Eye (tissue), 1 donor: ENCODE data around the gene CCL21.

Source experiments
- DNase-seq: peaks from one replicate; pipeline ENCODE4 v3.0.0-alpha.2; 2015

CCL21 gene

DNA sequence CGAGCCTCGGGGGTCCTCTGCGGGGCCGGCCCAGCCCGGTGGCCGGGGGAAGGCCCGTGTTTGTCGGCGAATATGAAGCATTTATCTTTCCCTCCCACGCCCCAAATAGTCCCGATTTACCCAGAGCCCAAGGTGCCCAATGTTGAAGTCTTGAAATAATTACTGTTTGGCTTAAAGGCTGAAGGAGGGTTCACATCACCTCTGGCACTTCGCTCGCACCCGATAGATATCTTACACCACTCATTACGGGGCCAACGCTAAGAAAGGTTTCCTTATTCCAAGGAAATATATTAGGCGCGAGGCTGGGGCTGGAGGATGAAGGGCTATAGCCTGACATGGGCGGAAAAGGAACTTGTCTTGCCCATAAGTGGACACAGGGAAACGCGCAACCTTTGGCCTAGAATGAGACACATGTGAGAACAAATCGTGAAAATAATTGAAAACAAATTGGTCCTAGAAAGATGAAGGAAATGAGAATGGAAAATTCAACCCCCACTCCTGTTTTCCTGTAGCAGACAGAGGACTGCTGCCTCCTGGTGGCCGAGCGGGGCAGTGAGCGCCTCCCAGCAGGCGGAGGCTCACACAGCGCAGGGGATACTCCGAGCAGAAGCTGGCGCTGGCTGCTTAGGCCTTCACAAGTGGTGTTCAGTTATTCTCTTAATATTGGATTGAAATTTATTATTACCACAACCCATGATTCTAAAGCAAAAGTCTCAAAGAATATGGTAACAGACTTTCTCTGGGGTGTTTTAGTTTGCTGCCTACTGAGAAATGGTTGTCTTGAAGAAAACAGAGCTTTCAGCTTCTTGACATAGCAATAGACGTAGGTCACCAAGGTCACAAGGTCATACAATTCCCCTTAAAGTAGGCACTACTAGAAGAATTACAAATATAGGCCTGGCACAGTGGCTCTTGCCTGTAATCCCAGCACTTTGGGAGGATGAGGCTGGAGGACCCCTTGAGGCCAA is 7.9 kb downstream of the CCL21 start:
- peak; percentile 93 for DNase-seq

DNA sequence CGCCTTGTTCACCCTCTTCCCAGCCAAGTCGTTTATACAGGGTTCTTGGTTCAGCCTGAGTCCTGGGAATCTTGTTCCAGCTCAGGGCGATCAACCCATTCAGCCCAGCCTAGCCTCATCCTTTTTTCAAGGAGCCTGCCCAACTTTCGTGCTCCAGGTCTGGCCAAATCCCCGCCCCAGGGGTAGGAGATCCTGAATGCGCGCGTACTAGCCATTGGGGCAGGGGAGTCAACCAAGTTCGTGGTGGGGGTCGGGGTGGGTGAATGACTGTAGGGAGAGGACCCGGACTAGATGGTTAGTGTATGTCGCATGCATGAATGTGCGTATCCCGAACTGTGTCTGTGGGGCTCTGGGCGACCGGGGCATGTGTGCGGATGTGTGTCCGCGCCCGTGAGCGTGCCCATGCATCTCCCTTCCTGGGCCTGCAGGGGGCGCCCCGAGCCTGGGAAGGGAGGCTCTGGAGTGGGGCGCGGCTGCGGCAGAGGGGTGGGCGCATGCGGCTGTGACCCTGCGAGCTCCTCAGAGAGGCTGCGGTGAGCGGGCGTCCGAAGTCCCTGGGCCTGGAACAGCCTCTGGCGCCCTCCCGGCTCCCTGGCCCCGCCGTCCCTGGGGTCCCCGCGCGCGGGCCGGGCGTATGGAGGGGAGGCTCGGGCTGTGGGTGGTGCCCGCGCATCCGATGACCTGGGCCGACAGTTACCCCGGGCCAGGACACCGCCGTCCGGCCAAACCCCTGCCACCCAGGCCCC is 8.7 kb downstream of the CCL21 start:
- peak; percentile 92 for DNase-seq

DNA sequence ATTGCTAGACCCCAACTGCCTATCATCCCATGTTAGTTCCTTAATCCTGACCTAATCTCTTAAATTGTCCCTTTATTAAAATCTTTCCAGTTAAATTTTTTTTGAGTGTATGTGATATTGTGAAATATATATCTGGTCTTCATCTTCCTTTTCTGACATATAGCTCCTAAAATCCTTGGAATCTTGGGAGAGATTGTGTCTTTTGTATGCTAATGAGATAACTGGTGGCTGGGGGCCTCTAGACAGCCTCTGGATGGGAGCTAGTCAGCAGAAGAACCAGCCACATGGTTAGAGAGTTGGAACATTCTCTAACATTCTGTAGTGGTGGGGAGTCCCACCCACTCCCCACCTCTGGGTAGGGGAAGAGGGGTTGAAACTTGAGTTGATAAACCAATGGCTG is 15.1 kb downstream of the CCL21 start:
- DNase-seq, result no peak

DNA sequence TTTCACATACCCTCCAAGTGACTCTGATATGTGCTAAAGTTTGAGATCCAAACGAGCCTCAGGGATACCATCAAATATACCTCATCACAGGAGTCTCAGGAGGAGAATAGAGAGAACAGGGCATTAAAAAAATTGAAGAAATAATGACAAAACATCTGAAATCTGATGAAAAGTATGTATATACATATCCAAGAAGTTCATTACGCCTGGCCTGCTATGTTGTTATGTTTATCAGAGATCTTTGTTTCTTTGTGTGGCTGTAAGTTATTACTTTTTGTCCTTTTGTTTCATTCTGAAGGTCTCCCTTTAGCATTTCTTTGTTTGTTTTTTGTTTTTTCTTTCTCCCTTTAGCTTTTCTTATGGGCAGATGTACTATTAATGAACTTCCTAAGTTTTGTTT is 16.4 kb downstream of the CCL21 start:
- DNase-seq, result no peak

DNA sequence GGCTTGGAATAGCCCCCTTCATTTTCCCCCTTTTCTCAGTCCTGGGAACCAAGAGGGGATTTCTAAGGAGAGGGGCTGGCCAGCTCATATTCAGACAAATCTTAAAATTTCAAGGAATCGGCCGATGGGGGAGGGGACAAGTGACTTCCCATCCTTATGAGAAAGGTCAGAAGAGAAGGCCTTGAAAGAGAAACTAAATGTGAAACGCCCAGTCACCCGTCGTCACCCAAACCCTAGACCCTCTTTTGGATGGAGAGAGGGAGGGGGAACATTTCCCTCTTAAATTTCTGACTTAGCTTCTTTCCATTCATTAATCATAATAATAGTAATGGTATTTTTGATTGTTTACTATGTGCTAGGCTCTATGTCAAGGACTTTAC is 18.0 kb downstream of the CCL21 start:
- DNase-seq, result no peak

DNA sequence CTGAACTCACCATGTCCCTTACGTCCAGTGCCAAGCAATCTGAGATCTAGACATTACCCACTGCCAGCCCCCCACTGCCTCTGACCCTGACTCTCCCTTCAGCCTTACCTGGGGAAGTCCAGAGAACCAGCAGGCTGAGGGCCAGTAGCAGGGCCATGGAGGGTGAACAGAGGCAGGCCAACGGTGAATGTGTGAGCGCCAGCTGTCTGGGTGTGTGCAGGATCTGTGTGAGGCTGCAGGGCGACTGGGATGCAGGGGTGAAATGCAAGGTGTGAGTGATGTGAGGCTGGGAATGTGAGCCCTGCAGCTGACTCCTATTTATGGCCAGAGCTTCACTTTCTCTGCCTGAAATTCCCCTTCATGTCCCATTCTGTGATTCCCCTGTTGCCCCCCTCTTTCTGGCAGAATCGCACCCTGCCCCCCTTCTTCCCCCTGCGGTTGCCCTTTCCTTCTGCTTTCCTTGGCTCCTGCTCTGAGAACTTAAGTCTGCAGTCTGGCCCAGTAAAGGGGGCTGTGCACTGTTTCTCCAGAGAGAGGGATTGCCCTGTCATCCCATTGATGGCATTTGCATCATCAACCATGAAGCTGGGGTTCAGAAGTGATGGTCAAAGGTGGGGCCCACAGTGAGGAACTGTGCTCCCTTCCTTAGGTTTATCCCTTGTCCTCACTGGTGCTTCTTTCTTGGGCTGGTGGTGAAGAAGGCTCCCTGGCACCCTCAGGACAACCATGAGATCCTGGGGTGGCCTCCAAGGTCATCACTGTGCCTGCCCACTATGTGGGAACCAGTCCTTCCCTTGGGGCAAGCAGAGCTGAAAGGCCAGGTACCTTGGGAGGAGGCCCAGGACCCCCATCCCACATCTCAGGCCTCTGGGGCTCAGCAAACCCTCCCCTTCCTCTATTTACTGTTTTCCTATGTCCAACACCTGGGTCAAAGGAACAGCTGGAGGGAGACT is 18.7 kb downstream of the CCL21 start, which contains the start of gene CCL19:
CCL19 (minus strand) TSS at position 294 of the 953 bp plus-strand sequence; CDS start at position 157, 137 bp downstream.
- no peak for DNase-seq

DNA sequence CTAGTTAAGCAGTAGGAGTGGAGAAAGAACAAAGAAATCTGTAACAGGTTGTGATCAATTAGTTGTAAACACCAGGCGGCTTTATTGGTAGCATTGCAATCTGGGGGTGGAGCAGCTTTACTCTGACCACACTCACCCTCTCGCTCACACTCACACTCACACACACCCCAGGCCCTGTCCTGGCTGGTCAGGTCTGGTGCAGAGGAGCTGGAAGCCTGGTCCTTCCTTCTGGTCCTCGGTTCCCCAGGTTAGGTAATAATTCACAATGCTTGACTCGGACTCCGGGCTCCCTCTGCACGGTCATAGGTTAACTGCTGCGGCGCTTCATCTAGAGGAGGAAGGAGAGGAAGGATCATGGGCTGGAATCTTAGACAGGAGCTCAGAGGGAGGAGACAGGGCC is 20.4 kb downstream of the CCL21 start:
- DNase-seq, result no peak

DNA sequence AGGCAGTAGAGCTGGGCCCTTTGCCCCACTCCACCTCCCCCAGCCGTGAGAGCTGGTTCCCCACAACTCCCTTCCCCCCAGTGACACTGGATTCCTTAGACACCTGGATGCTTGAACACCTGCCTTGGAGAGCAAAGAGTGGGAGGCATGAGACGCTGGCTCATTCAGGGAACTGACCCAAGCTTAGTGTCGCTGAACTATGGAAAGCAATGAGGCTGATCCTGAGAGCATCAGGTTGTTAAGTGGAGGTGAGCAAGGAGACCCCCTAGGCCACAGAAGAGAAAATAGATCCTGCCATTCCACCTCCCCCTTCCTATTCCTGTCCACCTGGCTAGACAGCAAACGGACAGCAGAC is 20.8 kb downstream of the CCL21 start:
- DNase-seq, result no peak

DNA sequence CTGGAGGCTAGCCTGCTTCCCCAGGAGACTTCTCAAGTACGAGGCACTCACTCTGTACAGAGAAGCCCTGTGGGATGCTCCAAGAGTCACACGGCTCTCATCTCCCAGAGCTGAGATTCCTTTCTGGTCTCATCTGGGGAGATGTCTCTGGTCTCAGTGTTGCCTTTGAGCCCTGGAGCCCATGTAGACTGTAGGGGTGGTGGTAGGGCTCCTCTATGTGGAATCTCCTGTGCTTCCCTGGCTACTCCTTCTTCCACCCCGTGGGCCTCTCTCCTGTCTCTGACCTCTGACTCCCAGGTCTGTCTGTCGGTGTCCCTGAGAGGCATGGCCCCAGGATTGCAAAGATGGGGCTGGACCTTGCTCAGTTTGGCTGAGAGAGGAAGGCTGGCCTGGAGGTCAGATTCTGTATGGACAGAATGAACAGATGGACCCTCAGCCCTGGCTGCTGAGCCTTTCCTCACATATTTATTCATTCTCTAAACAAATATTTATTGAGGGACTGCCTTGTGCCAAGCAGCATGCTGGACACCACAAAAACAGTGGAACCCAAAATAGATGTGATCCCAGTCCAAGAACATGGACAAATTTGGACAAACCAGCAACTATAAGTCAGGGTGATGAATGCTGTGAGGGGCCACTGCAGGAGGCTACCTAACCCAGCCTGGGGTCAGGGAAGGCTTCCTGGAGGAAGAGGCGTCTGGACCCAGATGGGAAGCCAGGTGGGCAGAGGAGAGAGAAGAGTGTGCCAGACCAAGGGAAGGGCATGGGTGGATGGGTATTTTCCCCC is 21.4 kb downstream of the CCL21 start:
- no peak for DNase-seq

DNA sequence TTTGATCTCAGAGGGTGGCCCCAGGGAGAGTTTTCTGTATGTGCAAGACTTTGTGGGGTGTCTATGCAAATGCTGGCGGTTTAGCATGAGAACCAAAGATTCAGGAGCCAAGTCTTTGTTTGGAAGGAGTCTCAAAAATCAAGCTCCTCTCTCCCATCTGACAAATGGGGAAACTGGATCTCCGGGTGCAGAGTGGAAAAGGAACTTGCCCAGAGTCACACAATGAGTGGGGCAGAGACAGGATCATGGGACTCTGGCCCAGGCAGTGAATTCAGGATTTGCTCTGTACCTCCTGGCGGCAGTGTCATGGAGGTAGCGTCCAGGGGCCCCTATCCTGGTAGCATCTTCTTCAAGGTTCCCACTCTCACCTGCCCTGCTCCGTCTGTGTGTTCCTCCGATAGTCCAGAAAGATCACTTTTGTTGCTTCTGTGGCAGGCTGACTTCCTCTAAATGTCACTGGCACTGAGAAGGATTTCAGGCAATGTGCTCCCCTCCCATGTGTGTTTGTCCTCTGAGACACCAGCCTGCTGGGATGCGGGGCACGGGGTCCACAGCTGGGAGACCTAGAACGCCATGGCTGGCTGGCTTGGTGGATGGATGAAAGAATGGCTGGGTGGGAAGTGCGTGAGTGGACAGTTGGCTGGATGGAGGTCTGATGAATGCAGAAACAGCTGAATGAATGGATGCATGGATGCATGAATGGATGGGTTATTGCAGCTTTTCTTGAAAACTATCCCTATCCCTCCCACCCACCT is 22.5 kb downstream of the CCL21 start:
- DNase-seq, result no peak

DNA sequence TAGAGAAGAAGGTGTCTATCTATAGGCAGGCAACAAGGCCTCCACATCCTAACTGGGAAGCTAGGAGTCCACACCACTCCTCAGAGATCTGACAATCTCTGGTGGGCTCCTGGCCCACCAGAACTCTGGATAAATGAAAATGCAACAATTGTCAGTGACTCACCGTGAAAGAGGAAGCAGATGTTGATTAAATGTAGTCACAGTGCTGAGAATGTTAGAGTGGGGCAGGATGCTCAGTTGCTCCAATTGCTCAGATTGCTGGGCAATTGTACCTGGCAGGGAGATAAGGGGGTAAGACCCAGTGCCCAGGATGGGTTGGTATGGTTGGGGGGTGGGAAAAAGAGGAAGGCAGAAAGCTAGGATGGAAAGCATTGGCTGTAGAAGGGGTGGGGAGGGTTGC is 23.2 kb downstream of the CCL21 start:
- no peak for DNase-seq

DNA sequence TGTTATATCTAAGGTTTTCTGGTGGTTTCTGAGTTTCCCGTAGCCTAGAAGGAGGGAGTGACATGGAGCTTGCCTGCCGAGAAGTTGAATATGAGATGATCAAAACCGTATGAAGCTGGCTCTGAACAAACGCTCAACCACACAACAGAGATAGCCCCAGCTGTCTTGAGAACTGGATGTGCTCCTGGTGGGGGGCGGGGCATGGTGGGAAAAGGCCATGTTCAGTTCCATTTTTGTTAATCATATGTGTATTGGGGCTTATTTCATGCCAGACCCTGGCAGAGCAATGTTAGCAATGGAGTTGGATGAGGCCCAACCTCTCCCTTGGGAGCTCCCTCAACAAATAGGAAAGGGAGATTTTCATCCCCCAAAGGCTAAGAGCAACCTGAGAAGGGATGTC is 23.7 kb downstream of the CCL21 start:
- DNase-seq, result no peak

DNA sequence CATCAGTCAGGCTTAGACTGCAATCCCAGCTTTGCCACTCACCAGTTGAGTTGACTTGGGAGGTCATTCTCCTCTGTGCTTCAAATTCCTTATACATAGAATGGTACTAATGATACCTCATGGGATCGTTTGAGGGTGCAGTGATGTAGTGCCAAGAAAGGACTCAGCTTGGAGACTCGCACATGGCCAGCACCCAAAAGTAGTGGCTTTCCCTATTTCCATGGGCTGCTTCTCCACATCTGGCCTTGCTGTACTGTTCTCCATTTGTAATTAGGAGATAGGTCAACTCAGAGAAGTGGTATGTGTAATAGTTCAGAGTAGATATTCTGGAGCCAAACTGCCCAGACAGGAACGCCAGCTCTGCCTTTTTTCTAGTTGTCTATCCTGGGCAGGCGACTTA is 24.3 kb downstream of the CCL21 start:
- DNase-seq, result no peak

DNA sequence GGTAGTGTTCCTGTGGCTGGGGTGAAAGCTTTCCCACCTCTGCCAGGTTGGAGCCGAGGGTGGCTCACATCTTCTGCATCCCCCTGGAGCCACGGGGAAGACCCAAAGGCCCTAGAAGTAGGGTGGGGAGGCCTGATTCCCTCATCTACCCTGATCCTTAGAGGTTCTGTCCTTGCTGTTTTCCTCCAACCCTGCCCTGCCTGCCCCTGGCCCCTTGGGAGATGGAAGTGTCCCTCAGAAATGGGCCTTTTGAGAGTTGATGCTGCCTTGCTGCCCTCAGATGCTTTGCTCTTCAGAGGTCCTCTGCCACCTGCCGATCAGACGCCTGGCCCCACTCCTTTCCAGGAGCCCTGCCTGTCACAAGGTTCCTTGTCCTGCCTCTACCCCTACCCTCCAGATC is 25.1 kb downstream of the CCL21 start:
- DNase-seq, result no peak

DNA sequence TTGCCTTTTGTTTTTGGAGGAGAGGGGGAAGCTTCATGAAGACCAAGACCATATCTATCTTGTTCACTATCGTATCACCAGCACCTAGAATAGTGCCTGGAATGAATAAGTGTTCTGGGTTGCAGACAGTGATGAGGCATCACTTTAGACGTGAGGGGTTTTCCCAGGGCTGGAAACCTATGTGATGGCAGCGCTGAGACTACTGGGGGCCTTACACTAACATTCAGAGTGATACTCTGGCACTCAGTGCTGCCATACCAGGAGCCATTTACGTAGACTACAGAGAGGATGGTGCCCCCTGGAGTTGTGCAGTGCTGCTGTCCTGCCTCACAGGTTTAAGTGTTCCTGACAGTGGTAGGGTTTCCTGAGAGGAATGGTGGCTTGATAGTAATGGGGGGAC is 25.8 kb downstream of the CCL21 start:
- no peak for DNase-seq

DNA sequence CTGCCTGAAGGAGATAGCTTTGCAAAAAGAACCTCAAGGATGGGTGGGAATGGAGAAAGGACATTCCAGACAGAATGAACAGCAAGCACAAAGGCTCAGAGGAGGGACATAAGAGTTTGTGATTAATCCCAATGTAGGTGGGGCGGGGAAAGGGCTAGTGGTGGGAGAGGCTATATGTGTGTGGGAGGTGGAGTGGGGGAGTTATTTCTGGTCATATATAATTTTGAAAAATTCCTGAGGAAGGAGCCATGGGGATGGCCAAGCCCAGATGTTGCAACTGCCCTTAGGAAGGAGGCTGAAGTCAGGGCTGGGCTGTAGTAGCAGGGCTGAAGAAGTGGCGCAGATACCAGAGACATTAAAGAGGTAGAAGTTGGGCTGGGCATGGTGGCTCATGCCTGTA is 34.1 kb downstream of the CCL21 start:
- no peak for DNase-seq

DNA sequence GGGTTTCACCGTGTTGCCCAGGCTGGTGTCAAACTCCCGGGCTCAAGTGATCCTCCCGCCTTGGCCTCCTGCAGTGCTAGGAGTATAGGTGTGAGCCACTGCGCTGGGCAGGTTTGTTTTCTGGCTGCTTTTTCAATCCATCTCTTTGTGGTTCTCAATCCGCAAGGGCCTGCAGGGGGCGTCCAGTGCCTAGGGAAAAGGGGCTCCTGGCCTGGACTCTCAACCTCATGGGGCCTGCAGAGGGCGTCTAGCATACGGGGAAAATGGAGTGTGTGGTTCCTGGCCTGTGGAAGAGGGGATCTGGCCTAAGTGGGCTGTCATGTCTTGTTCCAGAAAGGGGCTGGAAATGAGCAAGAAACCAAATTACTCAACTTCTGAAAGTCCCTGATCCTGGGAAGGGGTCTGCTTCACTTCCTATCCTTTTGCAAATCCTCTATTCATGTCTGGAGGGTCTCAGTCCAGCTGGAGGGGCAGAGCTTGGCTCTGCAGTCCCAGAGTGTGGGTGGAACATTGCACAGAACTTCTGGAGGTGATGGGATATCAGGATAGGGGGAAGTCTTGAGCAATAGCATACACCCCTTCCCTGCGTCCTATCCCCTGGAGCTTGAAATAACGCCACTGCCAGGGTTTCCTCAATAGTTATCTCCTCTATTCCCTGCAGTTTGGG is 34.8 kb downstream of the CCL21 start:
- DNase-seq, result peak; percentile 72

DNA sequence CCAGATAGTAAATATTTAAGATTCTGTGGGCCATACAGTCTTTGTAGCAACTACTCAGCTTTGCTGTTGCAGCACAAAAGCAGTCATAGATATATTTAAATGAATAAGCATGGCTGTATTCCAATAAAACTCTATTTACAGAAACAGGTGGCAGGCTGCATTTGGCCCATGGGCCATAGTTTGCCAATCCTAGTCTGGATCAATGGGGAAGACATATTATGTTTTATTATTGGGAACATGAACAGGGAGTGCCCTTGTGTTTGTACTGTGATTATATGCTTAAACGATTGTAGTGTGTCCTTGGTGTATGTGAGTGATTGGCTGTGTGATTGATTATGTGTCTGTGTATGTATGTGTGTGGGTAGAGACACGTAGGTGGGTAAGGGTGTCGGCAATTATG is 35.5 kb downstream of the CCL21 start:
- DNase-seq, result no peak

DNA sequence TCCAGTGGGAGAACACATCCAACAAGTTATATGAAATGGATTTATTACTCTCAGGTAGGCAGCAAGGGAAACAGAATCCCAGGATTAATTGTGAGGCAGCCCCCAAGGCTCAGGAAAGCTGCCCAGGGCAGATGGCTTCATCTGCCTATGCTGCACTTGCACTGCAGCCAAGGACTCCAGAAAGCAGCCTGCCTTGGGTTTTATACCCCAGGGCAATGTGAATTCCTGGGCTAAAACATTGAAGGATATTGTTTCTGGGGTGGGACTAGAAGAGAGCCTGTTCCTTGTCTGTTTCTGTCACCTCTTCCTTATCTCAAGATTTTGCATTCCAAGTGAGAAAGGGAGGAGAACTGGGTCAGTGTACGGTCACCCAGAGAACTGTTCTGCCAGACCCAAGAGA is 38.6 kb downstream of the CCL21 start:
- DNase-seq, result no peak

DNA sequence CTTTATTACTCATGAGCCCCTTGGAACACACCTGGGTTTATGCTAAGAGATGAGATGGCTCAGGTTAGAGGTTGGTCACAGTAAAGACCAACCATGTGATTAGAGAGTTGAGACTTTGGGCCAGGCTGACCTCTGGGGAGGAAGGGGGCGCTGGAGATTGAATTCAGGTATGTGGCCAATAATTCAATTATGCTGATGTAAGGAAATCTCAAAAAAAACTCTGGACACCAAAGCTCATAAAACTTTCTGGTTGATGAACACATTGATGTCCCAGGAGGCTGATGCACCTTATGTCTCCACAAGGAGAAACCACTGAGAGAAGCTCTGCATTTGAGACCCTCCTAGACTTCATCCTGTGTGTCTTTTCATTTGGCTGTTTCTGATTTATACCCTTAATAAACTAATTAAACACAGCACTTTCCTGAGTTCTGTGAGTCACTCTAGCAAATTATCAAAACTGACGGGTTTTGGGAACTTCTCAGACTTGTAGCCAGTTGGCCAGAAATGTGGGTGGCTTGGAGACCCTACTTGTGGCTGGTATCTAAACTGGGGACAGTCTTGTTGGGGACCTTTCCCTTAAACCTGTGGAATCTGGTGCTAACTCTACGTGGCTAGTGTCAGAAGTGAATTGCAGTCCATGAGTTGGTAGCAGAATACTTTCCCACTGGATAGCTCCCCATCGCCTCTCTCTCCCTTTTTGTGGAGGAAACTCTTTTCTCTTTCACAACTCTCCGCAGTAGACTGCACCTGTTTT is 40.0 kb downstream of the CCL21 start:
- DNase-seq, result no peak
